Putamen (tissue), 1 donor: ENCODE data around the gene ACSL3.
"Not testable (repeated sequence)": the region's sequence is repeated elsewhere in the genome, so short reads cannot be mapped to it uniquely, and the experiment has no call there.

Experiments
- DNase-seq: peaks from one replicate; pipeline ENCODE4 v3.0.0-alpha.2; 2016; ENCODE audit warnings: low spot score

ACSL3 gene

GRCh38 chr2:222860740-222861410 lies at the start of gene ACSL3:
TSS of gene ACSL3 (plus strand) at chr2:222861036. CDS start at chr2:222908773, 47,737 bp downstream.
- DNase-seq = peak; percentile 97

GRCh38 chr2:222811828-222812227 lies 49.0 kb upstream of the ACSL3 start:
- DNase-seq = no peak

- DNase-seq = no peak
These were observed 47.5 kb upstream of the ACSL3 start for GRCh38 chr2:222813177-222813843.

- DNase-seq = peak; percentile 63
These were observed 41.0 kb upstream of the ACSL3 start for GRCh38 chr2:222819722-222820333.

- DNase-seq = no peak
These were observed 37.5 kb upstream of the ACSL3 start for GRCh38 chr2:222823183-222823930.

- no peak for DNase-seq
These were observed 35.8 kb upstream of the ACSL3 start for GRCh38 chr2:222825031-222825430.

GRCh38 chr2:222827417-222827816 lies 33.4 kb upstream of the ACSL3 start:
- DNase-seq = peak; percentile 70

- DNase-seq = no peak
These were observed 32.3 kb upstream of the ACSL3 start for GRCh38 chr2:222828572-222828971.

- DNase-seq = no peak
These were observed 30.7 kb upstream of the ACSL3 start for GRCh38 chr2:222830164-222830563.

- DNase-seq = no peak
These were observed 27.4 kb upstream of the ACSL3 start for GRCh38 chr2:222833410-222833809.

- DNase-seq = no peak
These were observed 25.6 kb upstream of the ACSL3 start for GRCh38 chr2:222835143-222835822.

GRCh38 chr2:222835823-222836151 lies 25.0 kb upstream of the ACSL3 start:
- DNase-seq = no peak

- DNase-seq = no peak
These were observed 23.2 kb upstream of the ACSL3 start for GRCh38 chr2:222837643-222838056.

- no peak for DNase-seq
These were observed 20.6 kb upstream of the ACSL3 start for GRCh38 chr2:222840060-222840802.

- no peak for DNase-seq
These were observed 18.2 kb upstream of the ACSL3 start for GRCh38 chr2:222842491-222843174.

GRCh38 chr2:222844323-222844722 lies 16.5 kb upstream of the ACSL3 start:
- DNase-seq = no peak

- not testable (repeated sequence) for DNase-seq
These were observed 15.5 kb upstream of the ACSL3 start for GRCh38 chr2:222845314-222845713.

GRCh38 chr2:222846003-222846402 lies 14.8 kb upstream of the ACSL3 start:
- no peak for DNase-seq

GRCh38 chr2:222848031-222848430 lies 12.8 kb upstream of the ACSL3 start:
- DNase-seq = not testable (repeated sequence)

GRCh38 chr2:222848862-222849261 lies 12.0 kb upstream of the ACSL3 start:
- no peak for DNase-seq
